HFFc6 (cell line): ENCODE data around the gene DBT. TPM values are rescaled to one million over a fixed set of nuclear protein-coding genes. Genes with fewer than 3 reads are reported as not detected.
"Not testable (repeated sequence)": the region's sequence is repeated elsewhere in the genome, so short reads cannot be mapped to it uniquely, and the experiment has no call there.

Source experiments
- DNase-seq: peaks from one replicate; pipeline ENCODE4 v3.0.0-alpha.2; 2018
- H3K27ac Mint-ChIP-seq: 2 replicates; pipeline ENCODE4 v1.8.0; 2020; ENCODE audit warnings: mild to moderate bottlenecking, mixed read lengths
- H3K27me3 Mint-ChIP-seq: 2 replicates; pipeline ENCODE4 v1.8.0; 2021; ENCODE audit warnings: mild to moderate bottlenecking, moderate library complexity, mixed read lengths; ENCODE audit not compliant: insufficient read depth
- H3K36me3 Mint-ChIP-seq: 2 replicates; pipeline ENCODE4 v1.8.0; 2021; ENCODE audit warnings: low read depth, mixed read lengths
- H3K4me1 Mint-ChIP-seq: 2 replicates; pipeline ENCODE4 v1.8.0; 2020; ENCODE audit warnings: low read depth, mixed read lengths
- H3K4me3 Mint-ChIP-seq: 2 replicates; pipeline ENCODE4 v1.8.0; 2020; ENCODE audit warnings: mild to moderate bottlenecking, moderate library complexity, mixed read lengths
- H3K9me3 Mint-ChIP-seq: 2 replicates; pipeline ENCODE4 v1.8.0; 2020; ENCODE audit warnings: mild to moderate bottlenecking, mixed read lengths
- total RNA-seq, 6 experiments: library from RNA; stranded (reverse); fragmentation: NEBNext Ultra II Directional; extraction: Animal tissue kit (Norgen Biotek cat#: 25700); gene quantifications; 2 replicates in 1 of 6; 3 replicates in 5 of 6; pipeline ENCODE4 v1.2.3, GENCODE V29; 2021
- TF ChIP-seq, protein P1 (sequence below): fragments of 200-600 bp; sonication (generic); IDR thresholded peaks from 2 replicates; pipeline ENCODE4 v1.5.0; 2021; ENCODE audit warnings: antibody characterized with exemption, mild to moderate bottlenecking

The DBT gene
- total RNA-seq, 6 experiments from 2014 or later: 8.6 to 12.3 (median 10.2) TPM

DNA sequence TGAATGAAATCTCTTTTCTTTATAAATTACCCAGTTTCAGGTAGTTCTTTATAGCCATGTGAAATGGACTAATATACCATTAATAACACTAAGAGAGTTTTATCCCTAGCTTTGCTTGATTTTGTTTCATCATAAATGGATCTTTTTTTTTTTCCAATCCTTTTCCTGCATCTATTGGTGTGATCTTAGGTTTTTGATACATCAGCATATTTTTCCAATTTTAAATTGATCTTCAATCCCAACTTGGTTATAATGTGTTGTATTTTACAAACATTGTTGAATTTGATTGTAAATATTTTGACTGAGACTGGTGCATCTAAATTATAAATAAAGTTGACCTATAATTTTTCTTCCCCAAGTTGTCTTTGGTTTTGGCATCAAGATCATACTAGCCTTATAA, 12.1 kb upstream of the DBT start:
- H3K27me3 Mint-ChIP-seq: no peaks in the 10 kb centered on the region; the same call in 1 of the 2 replicates
- DNase-seq: no peak
- no peaks in the 10 kb centered on the region for H3K9me3 Mint-ChIP-seq
- TF ChIP-seq, protein P1, sequence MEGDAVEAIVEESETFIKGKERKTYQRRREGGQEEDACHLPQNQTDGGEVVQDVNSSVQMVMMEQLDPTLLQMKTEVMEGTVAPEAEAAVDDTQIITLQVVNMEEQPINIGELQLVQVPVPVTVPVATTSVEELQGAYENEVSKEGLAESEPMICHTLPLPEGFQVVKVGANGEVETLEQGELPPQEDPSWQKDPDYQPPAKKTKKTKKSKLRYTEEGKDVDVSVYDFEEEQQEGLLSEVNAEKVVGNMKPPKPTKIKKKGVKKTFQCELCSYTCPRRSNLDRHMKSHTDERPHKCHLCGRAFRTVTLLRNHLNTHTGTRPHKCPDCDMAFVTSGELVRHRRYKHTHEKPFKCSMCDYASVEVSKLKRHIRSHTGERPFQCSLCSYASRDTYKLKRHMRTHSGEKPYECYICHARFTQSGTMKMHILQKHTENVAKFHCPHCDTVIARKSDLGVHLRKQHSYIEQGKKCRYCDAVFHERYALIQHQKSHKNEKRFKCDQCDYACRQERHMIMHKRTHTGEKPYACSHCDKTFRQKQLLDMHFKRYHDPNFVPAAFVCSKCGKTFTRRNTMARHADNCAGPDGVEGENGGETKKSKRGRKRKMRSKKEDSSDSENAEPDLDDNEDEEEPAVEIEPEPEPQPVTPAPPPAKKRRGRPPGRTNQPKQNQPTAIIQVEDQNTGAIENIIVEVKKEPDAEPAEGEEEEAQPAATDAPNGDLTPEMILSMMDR: no peak
- H3K4me1 Mint-ChIP-seq: peaks cover 9% of the 10 kb centered on the region
- no peak overlapping the region for H3K27ac Mint-ChIP-seq
- no peak overlapping the region for H3K4me3 Mint-ChIP-seq
- H3K36me3 Mint-ChIP-seq: peaks cover 23% of the 10 kb centered on the region

DNA sequence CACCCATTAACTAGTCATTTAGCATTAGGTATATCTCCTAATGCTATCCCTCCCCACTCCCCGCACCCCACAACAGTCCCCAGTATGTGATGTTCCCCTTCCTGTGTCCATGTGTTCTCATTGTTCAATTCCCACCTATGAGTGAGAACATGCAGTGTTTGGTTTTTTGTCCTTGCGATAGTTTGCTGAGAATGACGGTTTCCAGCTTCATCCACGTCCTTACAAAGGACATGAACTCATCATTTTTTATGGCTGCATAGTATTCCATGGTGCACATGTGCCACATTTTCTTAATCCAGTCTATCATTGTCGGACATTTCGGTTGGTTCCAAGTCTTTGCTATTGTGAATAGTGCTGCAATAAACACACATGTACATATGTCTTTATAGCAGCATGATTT, 8.8 kb upstream of the DBT start:
- peaks cover 11% of the 10 kb centered on the region for H3K27me3 Mint-ChIP-seq
- H3K36me3 Mint-ChIP-seq, H3K9me3 Mint-ChIP-seq, H3K4me1 Mint-ChIP-seq, H3K4me3 Mint-ChIP-seq, DNase-seq, H3K27ac Mint-ChIP-seq: not testable (repeated sequence)

DNA sequence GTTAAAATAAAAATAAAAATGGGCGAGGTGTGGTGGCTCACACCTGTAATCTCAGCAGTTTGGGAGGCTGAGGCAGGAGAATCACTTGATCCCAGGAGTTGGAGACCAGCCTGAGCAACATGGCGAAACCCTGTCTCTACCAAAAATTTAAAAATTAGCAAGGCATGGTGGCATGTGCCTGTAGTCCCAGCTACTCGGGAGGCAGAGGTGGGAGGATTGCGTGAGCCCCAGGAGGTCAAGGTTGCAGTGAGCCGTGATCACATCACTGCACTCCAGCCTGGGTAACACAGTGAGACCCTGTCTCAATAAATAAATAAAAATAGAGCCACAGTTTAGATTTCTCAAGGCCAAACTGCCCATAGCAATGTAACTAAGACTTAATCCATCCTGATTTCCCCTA, 6.6 kb upstream of the DBT start:
- not testable (repeated sequence) for H3K4me1 Mint-ChIP-seq, H3K9me3 Mint-ChIP-seq, H3K36me3 Mint-ChIP-seq, H3K4me3 Mint-ChIP-seq, H3K27ac Mint-ChIP-seq, DNase-seq
- H3K27me3 Mint-ChIP-seq: peaks cover 14% of the 10 kb centered on the region

DNA sequence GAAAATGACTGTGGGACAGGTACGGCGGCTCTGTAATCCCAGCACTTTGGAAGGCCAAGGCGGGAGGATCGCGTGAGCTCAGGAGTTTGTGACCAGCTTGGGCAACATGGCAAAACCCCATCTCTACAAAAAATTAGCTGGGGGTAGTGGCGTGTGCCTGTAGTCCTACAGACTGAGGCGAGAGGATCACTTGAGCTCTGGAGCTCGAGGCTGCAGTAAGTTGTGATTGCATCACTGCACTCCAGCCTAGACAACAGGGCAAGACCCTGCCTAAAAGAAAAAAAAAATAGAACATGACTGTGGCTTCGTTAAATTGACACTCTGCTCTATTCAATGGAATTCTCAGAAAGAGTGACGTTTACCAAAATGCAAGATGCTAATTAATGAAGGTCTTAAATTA, 3.9 kb upstream of the DBT start:
- TF ChIP-seq, protein P1: no peak
- H3K4me1 Mint-ChIP-seq: no peaks in the 10 kb centered on the region
- H3K4me3 Mint-ChIP-seq: no peak overlapping the region
- DNase-seq: no peak
- no peaks in the 10 kb centered on the region for H3K36me3 Mint-ChIP-seq
- peaks cover 14% of the 10 kb centered on the region for H3K27me3 Mint-ChIP-seq
- H3K27ac Mint-ChIP-seq: no peak overlapping the region
- no peaks in the 10 kb centered on the region for H3K9me3 Mint-ChIP-seq

DNA sequence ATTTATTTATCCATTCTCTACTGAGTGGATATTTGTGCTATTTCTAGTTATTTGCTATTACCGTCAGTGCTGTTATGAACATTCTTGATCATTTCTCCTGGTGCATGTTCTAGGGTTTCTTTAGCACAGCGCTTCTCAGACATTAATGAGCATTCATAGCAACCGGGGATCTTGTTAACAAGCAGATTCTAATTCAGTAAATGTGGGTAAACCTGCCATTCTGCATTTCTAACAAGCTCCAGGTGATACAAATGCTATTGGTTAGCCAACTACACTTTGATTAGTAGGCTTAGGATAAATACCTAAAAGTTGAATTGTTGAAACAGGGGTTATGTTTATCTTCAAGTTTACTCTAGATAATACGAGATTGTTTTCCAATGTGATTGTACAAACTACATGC, 3.3 kb upstream of the DBT start:
- no peak for DNase-seq
- no peaks in the 10 kb centered on the region for H3K9me3 Mint-ChIP-seq
- no peaks in the 10 kb centered on the region for H3K4me1 Mint-ChIP-seq
- H3K27me3 Mint-ChIP-seq: peaks cover 14% of the 10 kb centered on the region
- H3K27ac Mint-ChIP-seq: no peak overlapping the region
- TF ChIP-seq, protein P1: no peak
- no peaks in the 10 kb centered on the region for H3K36me3 Mint-ChIP-seq
- no peak overlapping the region for H3K4me3 Mint-ChIP-seq

DNA sequence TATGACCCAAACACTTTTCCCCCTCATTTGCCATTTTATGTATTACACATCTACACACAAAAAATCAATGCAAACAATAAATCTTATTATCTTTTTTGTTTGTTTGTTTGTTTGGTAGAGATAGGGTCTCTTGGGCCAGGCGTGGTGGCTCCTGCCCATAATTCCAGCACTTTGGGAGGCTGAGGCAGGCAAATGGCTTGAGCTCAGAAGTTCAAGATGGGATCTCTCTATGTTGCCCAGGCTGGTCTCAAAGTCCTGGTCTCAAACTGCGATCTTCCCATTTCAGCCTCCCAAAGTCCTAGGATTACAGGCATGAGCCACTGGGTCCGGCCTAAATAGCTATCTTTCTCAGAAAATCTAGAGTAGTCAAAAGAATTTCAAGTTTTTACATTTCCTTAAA, 1.2 kb upstream of the DBT start:
- Mint-ChIP-seq H3K27ac (no peak overlapping the region), H3K27me3 (peaks cover 13% of the 10 kb centered on the region), H3K4me3 (no peak overlapping the region), H3K36me3 (no peaks in the 10 kb centered on the region), H3K4me1 (peaks cover 10% of the 10 kb centered on the region), H3K9me3 (no peaks in the 10 kb centered on the region)
- no peak for DNase-seq
- TF ChIP-seq, protein P1: no peak

DNA sequence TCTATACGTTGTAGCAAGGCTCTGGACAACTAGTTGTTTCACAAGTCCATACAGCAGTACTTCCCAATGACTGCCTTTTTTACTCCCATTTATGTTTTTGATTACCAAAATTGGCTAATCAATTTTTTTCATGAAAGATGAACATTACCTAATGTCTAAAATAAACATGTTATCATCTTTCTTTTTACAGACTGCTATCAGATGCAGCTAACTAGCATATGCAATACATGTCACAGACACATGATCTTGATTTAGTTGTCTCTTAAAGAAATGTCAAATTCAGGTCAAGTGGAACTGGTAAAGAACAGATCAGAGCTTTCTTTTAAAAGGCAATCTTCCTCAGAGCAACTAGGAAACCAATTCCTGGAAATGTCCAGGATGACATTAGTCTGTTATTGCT, 630 bp upstream of the DBT start:
- no peak overlapping the region for H3K27ac Mint-ChIP-seq

More for the DNA sequence above, 630 bp upstream of the DBT start:
- no peaks in the 10 kb centered on the region for H3K9me3 Mint-ChIP-seq
- H3K4me3 Mint-ChIP-seq: no peak overlapping the region
- peaks cover 8% of the 10 kb centered on the region; the same call in 1 of the 2 replicates for H3K27me3 Mint-ChIP-seq
- TF ChIP-seq, protein P1: no peak
- no peaks in the 10 kb centered on the region for H3K36me3 Mint-ChIP-seq
- DNase-seq: no peak
- H3K4me1 Mint-ChIP-seq: peaks cover 10% of the 10 kb centered on the region
